ENCODE data around the gene TMEM205.
"Not testable (repeated sequence)": the region's sequence is repeated elsewhere in the genome, so short reads cannot be mapped to it uniquely, and the experiment has no call there.

Gene TMEM205

DNA sequence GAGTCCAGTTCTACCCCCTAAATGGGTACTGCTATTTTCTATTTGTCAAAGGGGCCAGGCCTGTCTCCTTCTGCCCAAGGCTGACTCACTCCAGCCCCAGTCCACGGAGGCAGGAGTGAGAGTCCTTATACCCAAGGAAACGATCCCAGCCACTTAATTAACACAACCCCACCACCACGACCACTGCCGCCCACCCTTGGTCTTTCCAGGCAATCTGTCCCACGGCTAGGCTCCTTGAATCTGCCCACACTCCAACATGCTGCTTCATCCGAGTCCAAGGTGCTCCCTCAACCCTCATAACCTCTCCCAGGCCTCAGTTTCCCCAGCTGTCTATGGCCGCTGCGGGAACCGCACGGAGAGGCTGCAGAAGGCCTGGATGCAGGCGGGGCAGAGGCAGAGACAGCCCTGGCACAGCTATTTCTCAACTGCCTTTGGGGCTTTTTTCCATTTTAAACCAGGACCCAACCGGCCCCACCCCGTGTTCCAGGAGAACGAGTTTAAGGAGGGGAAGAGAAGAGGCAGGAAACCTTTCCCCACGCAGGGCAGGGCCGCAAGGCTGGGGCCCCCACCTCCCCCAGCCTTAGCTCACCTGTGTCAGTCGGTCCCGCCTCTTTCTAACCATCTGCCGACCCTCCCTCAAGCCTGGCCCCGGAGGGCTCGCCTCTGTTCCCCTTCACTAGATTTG is 7.4 kb downstream of the TMEM205 start:
- no peak for DNase-seq

DNA sequence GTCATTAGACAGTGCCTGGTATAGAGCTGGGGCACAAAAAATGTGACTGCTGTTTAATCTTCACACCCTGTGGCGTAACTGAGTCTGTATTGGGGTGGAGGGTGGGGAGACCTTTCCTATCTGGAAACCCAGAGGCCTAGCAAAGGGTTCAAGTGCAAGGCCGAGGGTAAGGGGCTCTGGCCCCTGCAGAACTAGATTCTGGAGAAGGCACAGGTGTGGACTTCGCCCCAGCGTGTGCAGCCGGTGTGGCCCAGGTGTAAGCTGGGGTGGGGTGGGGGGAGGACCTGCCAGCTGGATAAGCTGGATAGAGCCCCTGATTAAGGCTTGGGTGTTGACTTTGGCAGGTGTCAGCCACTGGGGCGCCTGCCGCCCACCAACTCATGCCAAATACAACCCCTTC is 7.9 kb downstream of the TMEM205 start:
- DNase-seq: no peak

DNA sequence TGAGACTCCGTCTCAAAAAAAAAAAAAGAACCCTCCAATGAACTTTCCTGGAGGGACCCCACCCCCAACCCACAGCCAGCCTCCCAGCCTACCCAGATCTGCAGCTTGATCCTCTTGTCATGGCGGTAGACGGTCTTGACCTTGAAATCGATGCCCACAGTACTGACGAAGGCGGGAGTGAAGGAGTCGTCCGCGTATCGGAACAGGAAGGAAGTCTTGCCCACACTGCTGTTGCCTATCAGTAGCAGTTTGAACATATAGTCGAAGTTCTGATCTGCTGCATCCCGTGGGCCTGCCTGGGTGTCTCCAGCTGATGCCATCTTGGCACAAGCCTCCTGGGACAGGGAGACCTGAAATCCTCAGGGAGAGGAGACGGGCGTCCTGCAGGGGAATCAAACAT is 9.0 kb downstream of the TMEM205 start:
- DNase-seq: no peak

DNA sequence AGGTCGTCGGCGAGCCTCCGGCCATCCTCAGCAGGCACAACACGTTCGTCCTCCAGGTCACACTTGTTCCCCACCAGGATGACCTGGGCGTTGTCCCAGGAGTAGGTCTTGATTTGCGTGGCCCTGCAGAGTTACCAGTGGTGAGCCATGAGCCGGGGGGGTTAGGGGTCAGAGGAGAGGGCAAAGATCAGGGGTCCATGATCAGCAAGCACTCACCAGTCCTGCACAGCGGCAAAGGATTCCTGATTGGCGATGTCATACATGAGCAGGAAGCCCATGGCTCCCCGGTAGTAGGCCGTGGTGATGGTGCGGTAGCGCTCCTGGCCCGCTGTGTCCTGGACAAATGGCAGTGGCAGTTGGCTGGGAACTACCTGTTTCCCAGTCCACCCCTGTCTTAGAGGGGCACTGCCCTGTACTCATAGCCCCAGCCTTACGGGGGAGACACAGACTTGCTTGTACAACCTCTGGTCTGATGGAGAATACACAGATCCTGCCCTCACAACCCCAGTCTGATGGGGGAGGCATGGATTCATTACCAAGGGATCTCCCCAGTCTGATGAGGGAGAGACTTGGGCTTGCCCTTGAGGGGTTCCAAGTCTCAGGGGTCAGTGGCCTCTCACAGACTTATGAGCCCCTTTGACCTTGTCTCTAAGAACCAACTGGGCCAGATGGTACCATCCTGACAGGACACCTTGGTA is 10.5 kb downstream of the TMEM205 start:
- no peak for DNase-seq

DNA sequence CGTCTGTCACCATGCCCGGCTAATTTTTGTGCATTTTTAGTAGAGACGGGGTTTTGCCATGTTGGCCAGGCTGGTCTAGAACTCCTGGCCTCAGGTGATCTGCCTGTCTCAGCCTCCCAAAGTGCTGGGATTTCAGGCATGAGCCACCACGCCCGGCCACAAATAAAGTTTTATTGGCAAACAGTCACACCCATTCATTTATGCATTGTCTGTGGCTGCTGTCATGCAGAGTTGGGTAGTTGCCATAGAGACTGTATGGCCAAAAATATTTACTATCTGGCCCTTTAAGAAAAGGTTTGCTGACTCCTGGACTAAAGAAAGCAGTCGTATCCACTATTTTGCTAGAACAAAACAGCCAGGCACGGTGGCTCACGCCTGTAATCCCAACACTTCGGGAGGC is 12.2 kb downstream of the TMEM205 start:
- DNase-seq: not testable (repeated sequence)

DNA sequence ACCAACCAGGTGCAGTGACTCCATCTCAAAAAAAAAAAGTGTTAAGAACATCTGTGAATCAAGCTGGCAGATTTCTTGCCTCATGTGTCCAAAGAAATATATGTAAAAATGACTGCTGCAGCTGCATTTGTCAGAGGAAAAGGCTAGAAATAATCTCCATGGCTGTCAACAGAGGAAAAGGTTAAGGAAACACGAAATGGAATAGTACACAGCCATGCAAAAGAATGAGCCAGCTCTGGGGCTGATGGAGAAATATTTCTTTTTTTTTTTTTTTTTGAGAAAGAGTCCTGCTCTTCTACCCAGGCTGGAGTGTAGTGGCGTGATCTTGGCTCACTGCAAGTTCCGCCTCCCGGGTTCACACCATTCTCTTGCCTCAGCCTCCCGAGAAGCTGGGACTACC is 13.2 kb downstream of the TMEM205 start:
- DNase-seq: no peak

DNA sequence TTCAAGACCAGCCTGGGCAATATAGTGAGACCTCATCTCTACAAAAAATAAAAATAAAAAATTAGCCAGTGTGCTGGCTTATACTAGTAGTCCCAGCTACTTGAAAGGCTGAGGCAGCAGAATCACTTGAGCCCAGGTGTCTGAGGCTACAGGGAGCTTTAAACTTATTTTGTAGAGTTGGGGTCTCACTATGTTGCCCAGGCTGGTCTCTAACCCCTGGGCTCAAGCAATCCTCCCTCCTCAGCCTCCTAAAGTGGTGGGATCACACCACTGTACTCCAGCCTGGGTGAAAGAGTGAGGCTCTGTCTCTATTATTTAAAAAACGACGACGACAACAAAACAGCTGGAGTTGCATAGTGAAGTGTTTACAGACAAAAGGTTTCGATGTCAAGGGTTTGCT is 14.6 kb downstream of the TMEM205 start:
- no peak for DNase-seq

DNA sequence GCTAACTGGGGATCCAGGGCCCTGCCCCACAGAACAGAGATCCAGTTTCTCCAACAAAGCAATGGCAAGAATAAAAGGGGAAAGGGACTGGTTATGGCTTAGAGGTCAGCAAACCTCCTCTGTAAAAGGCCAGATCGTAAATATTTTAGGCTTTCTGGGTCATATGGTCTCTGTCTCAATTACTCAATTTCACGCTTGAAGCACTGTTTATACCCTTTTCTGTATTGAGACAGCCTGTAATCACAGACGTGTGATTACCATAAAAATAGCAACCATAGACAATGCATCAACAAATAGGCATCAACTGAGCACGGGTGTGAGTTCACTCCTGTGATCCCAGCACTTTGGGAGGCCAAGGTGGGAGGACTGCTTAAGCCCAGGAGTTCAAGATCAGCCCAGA is 15.9 kb downstream of the TMEM205 start:
- no peak for DNase-seq

DNA sequence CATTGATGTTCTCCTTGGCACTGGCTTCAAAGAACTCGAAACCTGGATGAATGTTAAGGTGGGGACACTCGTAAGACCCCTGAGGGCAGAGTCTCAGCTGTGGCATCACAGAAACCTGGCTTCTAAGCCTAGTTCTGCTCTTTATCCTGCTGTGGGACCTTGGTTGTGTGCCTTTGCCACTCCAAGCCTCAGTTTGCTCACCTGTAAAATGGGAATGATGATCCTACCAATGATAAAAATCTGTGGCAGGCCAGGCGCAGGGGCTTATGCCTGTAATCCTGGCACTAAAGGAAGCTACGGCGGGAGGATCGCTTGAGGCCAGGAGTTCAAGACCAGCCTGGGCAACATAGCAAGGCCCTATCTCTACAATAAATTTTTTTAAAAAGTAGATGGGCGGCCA is 20.5 kb downstream of the TMEM205 start:
- DNase-seq: no peak

DNA sequence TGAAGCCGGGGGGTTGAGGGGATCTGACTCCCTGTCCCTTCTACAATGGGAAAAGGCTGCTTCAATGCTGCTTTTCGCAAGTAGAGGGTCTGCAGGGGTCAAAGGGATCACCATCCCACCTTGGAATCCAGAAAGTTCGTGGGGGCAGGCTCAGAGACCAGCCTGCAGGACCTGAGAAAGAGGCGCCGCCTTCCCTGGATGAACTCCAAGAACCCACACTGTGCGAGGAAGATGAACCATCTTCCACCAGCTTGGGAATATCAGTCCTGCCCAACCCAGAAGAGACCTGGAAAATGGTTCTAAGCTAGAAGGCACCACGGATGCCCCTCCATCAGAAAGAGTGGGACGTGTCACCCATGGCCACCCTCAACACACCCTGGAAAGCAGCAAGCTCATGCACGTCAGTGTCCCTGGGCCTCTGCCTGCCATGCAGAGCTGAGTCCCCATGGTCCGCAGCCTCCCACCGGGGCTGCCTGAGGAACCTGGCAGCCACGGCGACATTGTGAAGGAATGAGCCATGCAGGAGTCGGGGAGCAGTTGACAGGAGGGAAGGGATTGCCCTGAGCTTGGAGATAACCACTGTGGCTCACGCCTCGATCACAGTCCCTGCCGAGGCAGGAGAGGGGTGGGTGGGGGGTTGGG is 21.2 kb downstream of the TMEM205 start:
- no peak for DNase-seq

DNA sequence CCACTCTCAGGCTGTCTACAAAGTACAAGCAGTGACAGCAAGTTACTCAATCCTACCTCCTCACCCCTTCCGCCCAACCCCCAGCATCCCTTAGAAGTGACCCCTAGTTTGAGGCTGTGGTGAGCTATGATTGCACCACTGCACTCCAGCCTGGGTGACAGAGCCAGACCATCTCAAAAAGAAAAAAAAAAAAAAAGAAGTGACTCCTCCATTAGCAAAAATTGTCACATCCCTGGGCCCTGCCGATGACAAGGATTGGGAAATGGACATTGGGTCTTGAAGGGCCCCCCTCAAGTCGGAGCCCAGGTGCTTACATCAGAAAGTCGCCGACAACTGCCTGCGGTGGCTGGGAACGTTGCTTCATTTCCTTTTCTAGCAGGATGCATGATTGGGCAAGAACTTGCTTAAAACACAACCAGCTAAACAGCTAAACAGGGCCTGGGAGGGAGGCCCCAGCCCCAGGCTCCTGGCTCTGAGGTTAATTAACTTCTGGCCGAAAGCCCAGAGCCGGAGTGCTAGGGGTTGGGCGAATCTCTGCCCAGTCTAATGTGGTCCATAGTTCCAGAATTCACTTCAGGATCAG is 21.9 kb downstream of the TMEM205 start:
- DNase-seq: no peak

DNA sequence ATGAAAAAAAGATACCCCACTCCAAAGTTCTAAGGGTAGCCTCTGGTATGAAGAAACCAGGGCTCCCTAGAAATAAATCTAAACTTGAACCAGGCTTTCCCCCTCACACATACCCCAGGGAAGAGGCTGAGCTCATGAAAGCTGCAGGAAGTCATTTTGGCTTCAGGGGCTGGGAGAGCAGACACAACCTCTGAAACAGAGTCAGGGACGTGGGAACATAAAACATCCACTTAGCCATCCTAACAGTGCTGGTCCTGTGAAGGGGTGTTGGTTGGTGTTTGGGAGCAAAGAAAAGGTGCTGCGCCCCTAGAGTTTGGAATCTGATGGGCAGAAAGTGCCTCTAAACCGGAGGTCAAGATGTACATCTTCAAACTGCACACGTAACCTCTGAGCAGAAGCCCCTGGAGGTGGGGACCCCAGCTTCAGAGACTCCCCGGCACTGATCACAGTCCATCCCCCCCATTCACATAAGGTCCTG is 22.4 kb downstream of the TMEM205 start:
- no peak for DNase-seq

DNA sequence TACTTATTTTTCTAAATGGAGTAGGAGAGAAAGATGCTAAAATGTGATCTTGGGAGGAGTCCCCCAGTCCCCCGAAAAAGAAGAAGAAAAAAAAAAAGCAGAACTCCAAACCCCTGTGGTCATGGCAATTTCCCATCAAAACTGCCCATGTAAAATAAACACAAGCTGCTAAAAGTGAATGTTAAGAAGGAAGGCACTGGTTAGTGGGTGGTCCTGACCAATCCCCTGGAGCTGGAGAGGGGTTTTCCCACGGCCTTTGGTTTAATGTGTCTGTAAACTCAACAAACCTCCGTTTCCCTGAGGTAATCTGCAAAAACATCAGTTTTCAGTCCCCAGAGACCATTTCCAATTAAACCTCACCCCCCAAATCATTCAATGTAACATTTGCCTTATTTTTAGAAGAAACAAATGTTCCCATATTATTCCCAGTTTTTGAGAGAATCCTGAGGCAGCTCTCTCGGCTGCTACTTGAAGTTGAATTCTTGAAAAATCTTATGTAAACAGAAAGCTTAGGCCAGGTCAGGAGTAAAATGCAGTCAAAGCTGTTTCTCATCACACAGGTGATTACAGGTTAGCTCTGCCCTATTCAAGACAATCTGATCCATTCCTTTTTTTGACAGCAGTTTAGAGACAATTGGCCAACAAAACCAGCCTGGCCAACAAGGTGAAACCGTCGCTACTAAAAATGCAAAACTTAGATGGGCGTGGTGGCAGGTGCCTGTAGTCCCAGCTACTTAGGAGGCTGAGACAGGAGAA is 23.6 kb downstream of the TMEM205 start:
- DNase-seq: no peak

DNA sequence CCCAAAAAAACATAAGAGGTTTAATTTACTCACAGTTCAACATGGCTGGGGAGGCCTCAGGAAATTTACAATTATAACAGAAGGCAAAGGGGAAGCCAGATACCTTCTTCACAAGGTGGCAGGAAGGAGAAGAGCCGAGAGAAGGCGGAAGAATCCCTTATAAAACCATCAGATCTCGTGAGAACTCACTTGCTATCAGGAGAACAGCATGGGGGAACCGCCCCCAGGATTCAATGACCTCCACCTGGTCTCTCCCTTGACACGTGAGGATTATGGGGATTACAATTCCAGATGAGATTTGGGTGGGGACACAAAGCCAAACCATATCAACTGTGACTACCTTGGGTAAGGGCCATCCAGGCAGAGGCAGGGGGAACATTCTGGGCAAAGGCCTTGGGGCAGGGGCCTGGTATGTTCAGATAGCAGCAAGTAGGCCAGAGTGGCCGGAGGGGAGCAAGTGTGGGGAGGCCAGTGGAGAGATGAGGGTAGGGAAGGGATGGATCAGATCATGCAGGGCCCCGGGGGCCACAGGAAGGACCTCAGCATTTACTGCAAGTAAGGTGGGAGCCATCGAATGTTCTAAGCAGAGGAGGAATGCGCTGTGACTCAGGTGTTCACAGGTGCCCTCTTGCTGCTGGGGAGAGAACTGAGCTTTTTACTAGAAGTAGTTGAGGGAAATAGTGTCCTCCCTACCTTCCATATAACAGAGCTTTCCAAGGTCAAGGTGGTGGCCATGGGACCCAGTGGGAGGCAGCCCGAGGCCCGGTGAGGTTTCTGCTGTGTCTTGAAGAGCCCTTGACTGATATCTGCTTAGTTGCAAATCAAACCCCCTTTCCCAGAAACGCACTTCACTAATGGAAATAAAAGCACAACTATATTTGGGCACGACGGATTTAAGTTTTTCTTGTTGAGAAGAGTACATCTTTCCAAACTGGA is 24.6 kb downstream of the TMEM205 start:
- DNase-seq: no peak

DNA sequence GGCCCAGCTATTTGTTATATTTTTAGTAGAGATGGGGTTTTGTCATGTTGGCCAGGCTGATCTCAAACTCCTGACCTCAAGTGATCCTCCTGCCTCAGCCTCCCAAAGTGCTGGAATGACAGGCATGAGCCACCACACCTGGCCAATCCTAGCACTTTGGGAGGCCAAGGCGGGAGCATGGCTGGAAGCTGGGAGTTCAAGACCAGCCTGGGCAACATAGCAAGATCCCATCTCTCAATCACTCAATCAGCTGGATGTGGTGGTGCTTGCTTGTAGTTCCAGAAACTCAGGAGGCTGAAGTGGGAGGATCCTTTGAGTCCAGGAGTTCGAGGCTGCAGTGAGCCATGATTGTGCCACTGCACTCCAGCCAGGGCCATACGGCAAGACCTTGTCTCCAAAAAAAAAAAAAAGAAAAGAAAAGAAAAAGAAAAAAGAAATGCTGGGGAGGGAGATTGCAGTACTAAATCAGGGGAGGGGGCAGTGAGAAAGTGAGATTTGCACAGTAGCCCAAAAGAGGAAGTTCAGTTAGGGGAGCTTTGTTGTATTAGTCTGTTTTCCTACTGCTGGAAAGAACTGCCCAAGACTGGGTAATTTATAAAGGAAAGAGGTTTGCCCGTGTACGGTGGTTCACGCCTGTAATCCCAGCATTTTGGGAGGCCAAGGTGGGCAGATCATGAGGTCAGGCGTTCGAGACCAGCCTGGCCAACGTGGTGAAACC is 25.6 kb downstream of the TMEM205 start:
- DNase-seq: not testable (repeated sequence)

DNA sequence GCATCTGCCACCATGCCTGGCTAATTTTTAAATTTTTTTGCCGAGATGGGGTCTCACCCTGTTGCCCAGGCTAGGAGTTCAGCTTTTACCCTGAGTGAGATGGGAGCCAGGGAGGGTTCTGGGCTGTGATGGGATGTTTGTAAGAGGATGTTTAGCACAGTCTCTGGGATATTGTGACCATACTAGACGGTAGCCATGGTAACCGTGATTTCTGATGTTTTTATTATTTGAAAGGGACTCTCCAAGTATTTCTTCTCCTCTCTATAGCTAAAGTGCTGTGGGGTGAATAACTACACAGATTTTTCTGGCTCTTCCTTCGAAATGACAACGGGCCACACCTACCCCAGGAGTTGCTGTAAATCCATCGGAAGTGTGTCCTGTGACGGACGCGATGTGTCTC is 39.7 kb downstream of the TMEM205 start:
- DNase-seq: no peak

DNA sequence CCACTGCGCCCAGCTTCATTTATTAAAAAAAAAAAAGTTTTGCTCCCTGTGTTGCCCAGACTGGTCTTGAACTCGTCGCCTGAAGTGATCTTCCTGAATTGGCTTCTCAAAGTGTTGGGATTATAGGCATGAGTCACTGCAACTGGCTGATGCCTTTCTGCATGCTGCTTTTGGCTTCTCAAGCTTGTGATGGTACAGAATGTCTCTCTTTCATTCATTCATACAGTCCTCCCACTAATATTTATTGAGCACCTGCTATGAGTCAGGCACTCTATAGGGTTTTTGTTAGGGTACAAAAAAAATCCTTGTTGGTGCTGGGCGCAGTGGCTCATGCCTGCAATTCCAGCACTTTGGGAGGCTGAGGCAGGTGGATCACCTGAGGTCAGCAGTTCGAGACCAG is 41.1 kb downstream of the TMEM205 start:
- DNase-seq: no peak

DNA sequence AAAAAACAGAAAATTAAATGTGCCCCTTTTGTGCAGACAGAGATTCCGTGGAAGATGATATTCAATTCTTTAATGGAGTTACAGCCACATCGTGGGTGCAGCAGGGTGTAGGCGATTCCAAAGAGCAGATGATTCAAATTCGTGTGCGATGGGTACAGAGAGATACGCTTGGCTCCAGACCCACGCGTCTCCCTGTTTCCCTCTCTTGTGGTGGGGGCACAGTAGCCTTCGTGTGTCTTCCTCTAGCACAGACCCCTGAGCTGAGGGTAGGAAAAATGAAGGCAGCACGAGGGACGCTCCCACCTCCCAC is 45.3 kb downstream of the TMEM205 start:
- DNase-seq: no peak

DNA sequence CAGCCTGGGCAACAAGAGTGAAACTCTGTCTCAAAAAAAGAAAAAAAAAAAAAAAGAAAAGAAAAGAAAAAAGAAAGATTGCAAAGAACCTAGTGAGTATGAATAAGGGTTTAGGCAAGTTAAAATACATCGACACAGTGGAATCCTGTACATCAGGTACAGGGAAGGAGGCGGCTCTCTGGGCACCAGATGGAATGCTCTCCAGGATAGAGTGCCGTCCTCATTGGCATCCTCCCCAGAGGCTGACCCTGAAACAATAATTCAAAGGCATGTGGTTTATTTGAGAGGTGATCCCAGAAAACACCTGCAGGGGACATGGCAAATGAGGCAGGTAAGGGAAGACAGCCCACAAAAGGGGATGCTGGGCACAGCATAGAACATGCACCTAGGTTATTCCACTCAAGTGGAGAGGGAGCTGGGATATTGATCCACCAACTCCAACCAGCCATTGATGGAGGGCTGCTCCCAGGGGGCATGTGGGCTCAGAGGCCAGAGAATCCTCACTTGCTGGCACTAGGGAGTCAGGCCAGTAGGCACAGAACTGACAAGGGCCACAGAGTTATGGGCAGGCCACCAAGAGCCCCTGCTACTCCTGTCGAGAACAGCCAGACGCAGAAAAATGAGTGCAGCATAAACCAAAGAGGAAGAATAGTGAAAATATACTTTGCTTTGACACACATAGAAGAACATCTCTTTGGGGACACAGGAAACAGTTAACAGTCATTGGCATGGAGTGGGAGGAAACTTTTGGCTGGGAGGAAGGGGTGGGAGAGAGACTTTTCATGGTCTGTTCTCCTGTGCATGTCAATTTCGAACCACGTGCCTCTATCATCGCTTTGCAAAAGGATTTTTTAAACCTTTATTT is 45.9 kb downstream of the TMEM205 start:
- DNase-seq: no peak

DNA sequence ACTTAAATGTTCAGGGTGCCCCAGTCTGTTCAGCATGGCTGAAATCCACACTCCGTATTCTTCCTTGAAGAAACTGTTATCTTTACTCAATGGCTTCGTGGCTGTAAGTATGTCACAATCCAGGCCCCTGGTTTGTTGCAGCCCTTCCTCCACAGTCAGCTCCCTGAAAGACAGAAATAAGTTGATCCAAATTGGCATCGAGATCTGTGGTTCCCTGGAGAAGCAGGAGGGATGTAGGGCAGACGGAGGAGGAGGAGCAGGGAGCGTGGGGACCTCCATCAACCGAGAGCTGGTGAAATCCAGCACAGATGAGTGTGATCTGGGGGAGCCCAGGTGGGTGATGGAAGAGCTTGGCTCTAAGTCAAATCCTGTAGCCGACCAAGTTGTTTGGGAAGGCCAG is 49.8 kb downstream of the TMEM205 start:
- no peak for DNase-seq
